Spleen (tissue), 11 donors: ENCODE measurements around the gene NHSL1. TPM values are rescaled to one million over a fixed set of nuclear protein-coding genes. Genes with fewer than 3 reads are reported as not detected.
A peak's percentile ranks its signal among the peaks of the same experiment; 100 is the strongest.

Experiments used
- DNase-seq: peaks from one replicate; pipeline ENCODE4 v3.0.0-alpha.2; 2020
- H3K27ac ChIP-seq, 8 donors: fragments of 200-600 bp; sonication (generic) in 7 of 8; 1 replicate in 4 of 8; 2 replicates in 4 of 8; pipeline versions ENCODE4 v1.5.0 to v1.8.0; 2016 to 2021; ENCODE audit warnings: inconsistent platforms in 4 of 8, mild to moderate bottlenecking in 4 of 8, moderate library complexity in 1 of 8
- H3K27me3 ChIP-seq, 7 donors: fragments of 200-600 bp; sonication (generic) in 6 of 7; replicated peaks in 1 of 7; 1 replicate in 4 of 7; 2 replicates in 3 of 7; pipeline versions ENCODE4 v1.5.0 to v1.8.0; 2016 to 2021; ENCODE audit warnings: inconsistent platforms in 3 of 7, mild to moderate bottlenecking in 1 of 7
- H3K36me3 ChIP-seq, 6 donors: fragments of 200-600 bp; sonication (generic) in 5 of 6; 1 replicate in 4 of 6; 2 replicates in 2 of 6; pipeline versions ENCODE4 v1.5.0 to v1.8.0; 2016 to 2021; ENCODE audit warnings: inconsistent platforms in 2 of 6
- H3K4me1 ChIP-seq, 6 donors: fragments of 200-600 bp; sonication (generic) in 5 of 6; 1 replicate in 3 of 6; 2 replicates in 3 of 6; pipeline versions ENCODE4 v1.5.0 to v1.8.0; 2016 to 2021; ENCODE audit warnings: inconsistent platforms in 3 of 6
- H3K4me3 ChIP-seq, 8 donors: fragments of 200-600 bp; sonication (generic) in 7 of 8; 1 replicate in 4 of 8; 2 replicates in 4 of 8; pipeline versions ENCODE4 v1.5.0 to v1.8.0; 2016 to 2021; ENCODE audit warnings: inconsistent platforms in 4 of 8, mild to moderate bottlenecking in 4 of 8, moderate library complexity in 2 of 8
- H3K9me3 ChIP-seq, 8 donors: fragments of 200-600 bp; sonication (generic) in 7 of 8; 1 replicate in 4 of 8; 2 replicates in 4 of 8; pipeline versions ENCODE4 v1.5.0 to v1.8.0; 2016 to 2021; ENCODE audit warnings: inconsistent platforms in 4 of 8
- CTCF ChIP-seq, 11 experiments: fragments of 200-600 bp in 7 of 11; fragments of 450-650 bp in 4 of 11; sonication (generic) in 4 of 11; IDR thresholded peaks in 8 of 11; conservative IDR thresholded peaks in 3 of 11; 1 replicate in 7 of 11; 2 replicates in 4 of 11; pipeline versions ENCODE4 v1.4.0 to v1.8.0; 2016 to 2021; ENCODE audit warnings: antibody characterized with exemption in 11 of 11, inconsistent platforms in 4 of 11, mild to moderate bottlenecking in 1 of 11
- POLR2A ChIP-seq, 3 donors: fragments of 450-650 bp; IDR thresholded peaks; one replicate each; pipeline ENCODE4 v1.5.1; 2017; ENCODE audit warnings: antibody characterized with exemption in 3 of 3, mild to moderate bottlenecking in 1 of 3
- POLR2AphosphoS5 ChIP-seq, 3 donors: sonication (generic); formaldehyde crosslinking; IDR thresholded peaks; one replicate each; pipeline ENCODE4 v1.5.1; 2017; ENCODE audit warnings: antibody characterized with exemption in 3 of 3
- WGBS, 5 donors: extraction: QIAGEN DNeasy Blood & Tissue Kit in 3 of 5; methylation state at CpG; one replicate each; pipeline versions ENCODE4 v1.1.5 to v1.1.7; 2013 to 2018; 5-methylcytosine and 5-hydroxymethylcytosine counted together
- intact Hi-C: fragments of 100-400 bp; cut with DNase I; formaldehyde crosslinking; loops from one replicate; pipeline ENCODE4 v1.15.0; 2023; ENCODE audit warnings: low total_unique reads
- polyA plus RNA-seq, 3 donors: library from polyadenylated mRNA; stranded (reverse); fragments of 200-250 nt; gene quantifications; one replicate each; pipeline ENCODE4 v1.2.1, GENCODE V29; 2013
- total RNA-seq, 7 donors: library from RNA; depleted of rRNA in 3 of 7; stranded (reverse); fragments of >200 nt in 3 of 7; fragmentation: NEBNext Ultra II Directional in 4 of 7; extraction: Animal tissue kit (Norgen Biotek cat#: 25700) in 4 of 7; gene quantifications; one replicate each; pipeline versions ENCODE4 v1.1.0 to v1.2.1, GENCODE V29; 2016 to 2021
- donor health status: healthy with polysubstance abuse.
- donor health status: DM: no; HTN: no; CAD: no; lungs with moderate emphysema.
- donor health status: DM: no; HTN: no; CAD: no.
- donor health status: Bipolar disorder and iron deficiency.
- donor health status: healthy.
- donor health status: DM: no; HTN: no; CAD: no.
- donor health status: DM: yes; HTN: yes; CAD: no.

NHSL1 gene
- total and polyA plus RNA-seq, 10 donors, result 0.39 to 14.0 (median 6.7) TPM

- H3K27ac ChIP-seq, result peak overlapping the region; percentile 32 to 81 (median 58)
- H3K4me3 ChIP-seq, result peak overlapping the region in 3 of 8 donors; percentile 26 to 52 (median 27)
- intact Hi-C loops, result no loop called here
- no peak for DNase-seq
- peaks cover 0 to 25% (median 17%) of the 10 kb centered on the region in 6 donors for H3K4me1 ChIP-seq
- no peaks in the 10 kb centered on the region for H3K9me3 ChIP-seq
- no peaks in the 10 kb centered on the region for H3K27me3 ChIP-seq
- WGBS, 5 donors, result 19 to 36% (median 32%) methylated on average over 7 of the region's 7 CpGs
- H3K36me3 ChIP-seq, result no peaks in the 10 kb centered on the region
- TF ChIP-seq CTCF (IDR thresholded peaks at IDR 0.05 in 8 of 11, conservative IDR thresholded peaks at IDR 0.05 in 3 of 11) (no peak), POLR2AphosphoS5 (IDR thresholded peaks at IDR 0.05) (no peak), POLR2A (IDR thresholded peaks at IDR 0.05) (no peak)
Measured at GRCh38 chr6:138455746-138456400, 43.4 kb downstream of the NHSL1 start.

- 39 to 69% (median 62%) methylated on average over 9 of the region's 9 CpGs for WGBS, 5 donors
- intact Hi-C loops, result no loop called here
- Histone ChIP-seq H3K27me3 (no peaks in the 10 kb centered on the region), H3K9me3 (no peaks in the 10 kb centered on the region), H3K4me3 (peak overlapping the region in 3 of 8 donors; percentile 26 to 52 (median 27)), H3K27ac (peak overlapping the region in 5 of 8 donors; percentile 54 to 81 (median 66)), H3K4me1 (peaks cover 0 to 25% (median 17%) of the 10 kb centered on the region in 6 donors), H3K36me3 (no peaks in the 10 kb centered on the region)
- DNase-seq, result no peak
- TF ChIP-seq POLR2AphosphoS5 (IDR thresholded peaks at IDR 0.05) (no peak), CTCF (IDR thresholded peaks at IDR 0.05 in 8 of 11, conservative IDR thresholded peaks at IDR 0.05 in 3 of 11) (no peak), POLR2A (IDR thresholded peaks at IDR 0.05) (no peak)
Measured at GRCh38 chr6:138454981-138455706, 44.1 kb downstream of the NHSL1 start.

GRCh38 chr6:138451043-138451442 lies 48.3 kb downstream of the NHSL1 start:
- Histone ChIP-seq H3K9me3 (no peaks in the 10 kb centered on the region), H3K27me3 (no peaks in the 10 kb centered on the region), H3K4me3 (no peak overlapping the region), H3K36me3 (no peaks in the 10 kb centered on the region), H3K27ac (no peak overlapping the region), H3K4me1 (peaks cover 0 to 14% (median 8%) of the 10 kb centered on the region in 6 donors)
- intact Hi-C loops, result no loop called here
- DNase-seq, result no peak
- no peak for TF ChIP-seq POLR2A (IDR thresholded peaks at IDR 0.05)
- no peak for TF ChIP-seq POLR2AphosphoS5 (IDR thresholded peaks at IDR 0.05)
- no peak for TF ChIP-seq CTCF (IDR thresholded peaks at IDR 0.05 in 8 of 11, conservative IDR thresholded peaks at IDR 0.05 in 3 of 11)
- 94 to 100% (median 96%) methylated on average over 3 of the region's 3 CpGs for WGBS, 5 donors

- DNase-seq, result no peak
- Histone ChIP-seq H3K27me3 (no peaks in the 10 kb centered on the region), H3K9me3 (no peaks in the 10 kb centered on the region), H3K4me3 (no peak overlapping the region), H3K4me1 (peaks cover 0 to 8% (median 2%) of the 10 kb centered on the region in 6 donors), H3K36me3 (no peaks in the 10 kb centered on the region), H3K27ac (no peak overlapping the region)
- WGBS, 5 donors, result 61 to 75% (median 70%) methylated on average over 3 of the region's 3 CpGs
- no peak for TF ChIP-seq CTCF (IDR thresholded peaks at IDR 0.05 in 8 of 11, conservative IDR thresholded peaks at IDR 0.05 in 3 of 11)
- TF ChIP-seq POLR2A (IDR thresholded peaks at IDR 0.05), result no peak
- no peak for TF ChIP-seq POLR2AphosphoS5 (IDR thresholded peaks at IDR 0.05)
- intact Hi-C loops, result no loop called here
Measured at GRCh38 chr6:138450445-138450844, 48.8 kb downstream of the NHSL1 start.
